GM18520 (cell line): Measurements from ENCODE around the gene ALG9.
A peak's percentile ranks its signal among the peaks of the same experiment; 100 is the strongest.

ENCODE experiments used
- ATAC-seq: cut with Tn5 transposase; IDR thresholded peaks from one replicate; pipeline ENCODE4 v1.9.1; 2021; ENCODE audit not compliant: unreplicated experiment

ALG9 gene

GRCh38 chr11:111836162-111836561, 35.2 kb downstream of the ALG9 start:
- ATAC-seq, result no peak

DNA sequence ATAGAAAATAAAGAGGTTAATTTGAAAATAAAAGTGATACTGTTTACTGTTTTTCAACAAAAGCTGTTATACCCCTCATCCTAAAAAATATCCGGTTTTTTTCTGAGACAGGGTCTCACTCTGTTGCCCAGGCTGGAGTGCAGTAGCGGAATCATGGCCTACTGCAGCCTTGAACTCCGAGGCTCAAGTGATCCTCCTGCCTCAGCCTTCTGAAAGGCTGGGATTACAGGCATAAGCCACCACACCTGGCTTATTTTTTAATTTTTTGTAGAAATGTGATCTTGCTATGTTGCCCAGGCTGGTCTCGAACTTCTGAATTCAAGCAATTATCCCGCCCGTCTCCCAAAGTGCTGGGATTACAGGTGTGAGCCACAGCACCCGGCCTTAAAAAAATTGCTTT, 35.7 kb downstream of the ALG9 start:
- ATAC-seq, result no peak

- ATAC-seq, result no peak
These were observed 36.8 kb downstream of the ALG9 start for GRCh38 chr11:111834432-111835163.

GRCh38 chr11:111833524-111833923, 37.9 kb downstream of the ALG9 start:
- no peak for ATAC-seq

GRCh38 chr11:111829185-111829968, 42.0 kb downstream of the ALG9 start:
- peak; percentile 81 for ATAC-seq

DNA sequence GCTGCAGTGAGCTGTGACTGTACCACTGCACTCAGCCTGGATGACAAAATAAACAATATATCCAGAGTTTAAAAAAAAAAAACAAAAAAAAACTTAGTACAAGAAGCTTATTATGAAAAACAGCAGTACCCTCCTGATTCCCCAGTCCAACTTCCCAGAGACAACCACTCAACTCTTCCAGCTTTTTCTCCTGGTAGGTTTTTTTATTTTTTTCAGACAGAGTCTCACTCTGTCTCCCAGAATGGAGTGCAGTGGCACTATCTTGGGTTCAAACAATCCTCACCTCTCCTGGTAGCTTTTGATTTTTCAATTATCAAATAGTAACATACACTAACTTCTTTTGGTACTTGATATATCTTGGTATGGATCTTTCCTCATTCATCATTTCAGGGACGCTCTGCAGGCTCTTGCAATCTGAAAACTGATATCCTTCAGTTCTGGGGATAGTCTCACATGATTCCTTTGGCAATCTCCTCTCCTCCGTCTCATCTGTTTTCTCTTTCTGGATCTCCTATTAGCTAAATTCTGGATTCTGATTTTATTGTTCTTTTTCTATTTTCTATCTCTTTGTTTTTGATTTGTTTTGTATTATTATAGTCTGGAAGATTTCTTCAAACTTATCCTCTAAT, 44.9 kb downstream of the ALG9 start:
- no peak for ATAC-seq

GRCh38 chr11:111823629-111824028, 47.8 kb downstream of the ALG9 start:
- no peak for ATAC-seq

DNA sequence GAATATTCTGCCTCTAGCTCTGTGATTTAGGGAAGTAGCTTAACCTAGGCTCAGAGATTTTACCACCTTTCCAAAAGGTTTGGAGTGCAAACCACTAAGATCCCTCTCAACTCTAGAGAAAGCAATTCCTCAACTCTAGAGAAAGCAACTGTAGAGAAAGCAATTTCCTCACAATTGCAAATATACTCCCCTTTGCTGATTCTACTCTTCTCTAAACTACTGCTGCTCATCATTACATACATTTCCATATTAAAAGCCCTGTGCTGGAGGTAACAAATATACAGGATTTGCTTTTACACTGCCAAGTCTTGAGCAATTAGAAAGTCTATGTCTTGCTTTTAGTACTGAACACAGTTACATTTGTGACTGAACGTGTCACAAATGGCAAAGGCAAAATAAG, 48.2 kb downstream of the ALG9 start:
- ATAC-seq, result no peak

DNA sequence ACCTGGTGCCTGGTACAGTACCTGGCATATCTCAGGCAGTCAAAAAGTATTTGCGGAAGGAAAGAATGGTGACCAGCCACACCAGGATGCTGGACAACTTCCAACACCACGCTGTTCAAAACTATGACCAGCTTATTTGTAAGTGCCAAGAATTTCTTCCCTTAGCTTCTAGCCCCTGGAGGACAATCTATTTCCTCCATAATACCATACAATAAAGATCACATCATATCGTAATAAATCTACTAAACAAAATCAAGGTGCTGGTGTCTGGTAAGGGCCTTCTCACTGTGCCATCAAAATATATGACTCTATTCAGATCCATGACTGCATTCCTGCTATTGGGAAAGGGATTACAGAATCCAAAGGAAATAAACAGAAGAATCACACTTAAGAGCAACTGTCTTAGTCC, 51.5 kb downstream of the ALG9 start:
- ATAC-seq, result no peak

DNA sequence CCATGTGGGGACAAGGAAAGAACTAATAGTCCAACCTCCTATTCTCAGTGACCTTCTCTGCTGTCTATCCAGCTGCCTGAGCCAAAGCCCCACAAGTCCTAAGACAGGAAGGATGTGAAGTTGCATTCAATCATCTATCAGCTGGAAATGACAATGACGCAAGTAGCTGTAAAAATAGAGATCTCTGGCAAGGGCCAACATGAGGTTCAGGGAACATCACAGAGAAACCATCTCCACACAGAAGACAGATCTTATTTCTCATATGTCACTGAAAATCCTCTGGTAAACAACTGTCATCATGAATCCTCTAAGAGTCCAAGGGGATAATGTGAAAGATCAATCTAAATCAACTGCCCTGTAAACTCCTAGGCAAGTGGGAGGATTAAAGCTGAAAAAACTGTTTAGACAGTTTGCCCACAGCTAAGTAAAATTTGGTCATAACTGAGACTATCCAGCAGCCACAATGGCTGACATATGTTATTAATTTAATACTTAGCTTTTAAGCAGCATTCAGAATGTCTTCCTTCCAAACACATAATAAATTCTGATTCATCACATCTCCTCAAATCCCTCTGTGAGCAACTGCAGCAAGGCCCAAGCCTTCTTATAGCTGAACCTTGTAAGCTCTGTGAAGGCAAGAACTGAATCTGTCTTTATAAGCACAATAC, 52.1 kb downstream of the ALG9 start:
- no peak for ATAC-seq

GRCh38 chr11:111815489-111815888, 55.9 kb downstream of the ALG9 start:
- no peak for ATAC-seq

- no peak for ATAC-seq
These were observed 56.6 kb downstream of the ALG9 start for GRCh38 chr11:111814557-111815320.

DNA sequence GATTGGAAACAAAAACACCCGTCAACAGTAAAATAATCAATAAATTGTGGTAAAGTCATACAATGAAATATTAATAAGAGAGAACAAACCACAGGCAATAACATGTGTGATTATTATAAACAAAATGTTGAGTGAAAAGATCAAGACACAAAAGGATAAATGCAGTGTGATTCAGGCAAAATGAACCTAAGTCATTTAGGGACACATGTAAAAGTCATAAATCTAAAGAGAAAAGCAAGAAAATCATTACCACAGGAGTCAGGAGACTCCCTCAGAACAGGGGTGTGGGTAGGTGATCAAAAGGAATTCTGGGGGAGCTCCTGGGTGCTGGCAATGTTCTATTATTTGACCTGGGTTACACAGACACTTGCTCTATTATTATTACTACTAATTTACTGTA, 57.3 kb downstream of the ALG9 start:
- no peak for ATAC-seq

- no peak for ATAC-seq
These were observed 59.2 kb downstream of the ALG9 start for GRCh38 chr11:111812211-111812610.

DNA sequence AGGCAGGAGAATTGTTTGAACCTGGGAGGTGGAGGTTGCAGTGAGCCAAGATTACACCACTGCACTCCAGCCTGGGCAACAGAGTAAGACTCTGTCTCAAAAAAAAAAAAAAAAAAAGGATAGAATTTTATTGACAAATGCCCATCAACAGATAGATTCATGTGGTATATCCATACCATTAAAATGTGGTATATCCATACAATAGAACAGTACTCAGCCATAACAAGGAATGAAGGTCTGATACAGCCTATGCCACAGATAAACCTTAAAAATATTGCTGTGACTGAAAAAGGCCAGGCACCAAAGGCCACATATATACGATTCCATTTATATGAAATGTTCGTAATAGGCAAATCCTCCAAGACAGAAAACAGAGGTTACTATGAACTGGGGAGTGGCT, 59.9 kb downstream of the ALG9 start:
- ATAC-seq, result no peak

GRCh38 chr11:111808834-111809233, 62.5 kb downstream of the ALG9 start:
- no peak for ATAC-seq

GRCh38 chr11:111808063-111808588, 63.3 kb downstream of the ALG9 start:
- no peak for ATAC-seq

- ATAC-seq, result no peak
These were observed 64.3 kb downstream of the ALG9 start for GRCh38 chr11:111807076-111807475.

DNA sequence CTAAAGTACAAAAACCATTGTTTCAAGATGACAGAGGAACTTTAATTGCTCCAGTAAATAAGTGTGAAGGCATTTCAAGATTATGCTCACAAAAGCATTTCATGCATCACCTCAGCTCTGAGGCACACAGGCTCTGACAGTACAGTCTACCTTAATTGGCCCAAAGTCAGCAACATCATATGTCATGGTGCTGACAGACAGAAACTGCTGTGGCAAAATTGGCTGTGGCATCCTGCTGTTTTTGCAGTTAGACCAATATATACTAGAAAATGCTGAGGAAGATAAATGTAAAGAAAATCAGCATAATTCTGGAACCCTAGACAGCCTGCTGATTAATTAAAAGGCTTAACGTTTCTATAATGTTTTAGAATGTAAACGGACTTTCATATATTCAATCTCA, 70.2 kb downstream of the ALG9 start:
- ATAC-seq, result no peak

- ATAC-seq, result no peak
These were observed 73.1 kb downstream of the ALG9 start for GRCh38 chr11:111798279-111798678.
